Measurements from ENCODE around the gene PRND. TPM values are rescaled to one million over a fixed set of nuclear protein-coding genes. Genes with fewer than 3 reads are reported as not detected.
A peak's percentile ranks its signal among the peaks of the same experiment; 100 is the strongest.

PRND gene
- total and polyA plus RNA-seq, 2 of the 13 experiments (the other 11 are each of a cell fraction or from before 2014, with no cell fraction given) = not detected

DNA sequence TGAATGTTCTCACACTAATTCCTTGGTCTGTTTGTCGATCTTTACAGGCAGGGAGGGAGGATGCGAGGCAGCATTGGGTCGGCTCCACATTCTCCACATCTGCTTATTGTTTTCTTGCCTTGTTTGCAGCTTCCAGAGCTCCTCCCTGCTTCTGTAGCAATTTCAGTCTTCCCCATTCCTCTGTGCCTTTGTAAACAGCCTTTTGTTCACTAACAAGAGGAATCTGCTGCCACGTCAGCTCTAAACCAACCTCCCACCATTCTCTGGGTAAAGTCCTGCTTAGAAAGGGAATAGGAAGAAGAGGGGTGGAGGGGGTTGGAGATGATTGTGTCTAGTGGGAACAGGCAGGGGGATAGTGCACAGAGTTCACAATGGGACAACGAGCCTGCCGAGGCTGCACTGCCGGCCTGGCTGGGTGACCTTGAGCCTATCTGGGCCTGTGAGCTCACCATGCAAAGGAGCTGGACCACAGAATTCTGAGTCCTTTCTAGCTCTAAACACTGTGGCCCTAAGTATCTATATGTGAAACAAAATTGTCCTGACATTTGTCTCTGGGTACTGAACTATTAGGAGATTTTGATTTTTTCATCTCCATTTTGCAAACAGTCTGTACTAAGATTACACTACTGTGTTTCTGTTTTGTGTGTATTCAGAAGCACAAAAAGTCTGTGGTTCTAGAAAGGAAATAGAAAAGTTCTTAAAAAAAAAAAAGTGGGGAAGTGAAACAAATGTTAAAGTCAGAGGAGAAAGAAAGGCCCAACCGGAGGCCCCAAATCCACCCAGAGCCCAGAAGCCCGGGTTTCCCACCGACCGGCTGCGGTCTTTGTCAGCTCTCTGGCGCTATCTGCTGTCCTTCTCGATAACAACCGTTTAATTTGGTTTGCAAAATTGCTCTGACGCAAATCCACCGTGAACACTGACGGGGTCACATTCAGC, 1.4 kb upstream of the PRND start (continued):
- TF ChIP-seq ZFYVE20 (CRISPR knock-in tag; IDR thresholded peaks at IDR 0.05; ENCODE audit: borderline replicate concordance, low read depth) = no peak
- TF ChIP-seq MYNN (CRISPR knock-in tag; IDR thresholded peaks at IDR 0.05; ENCODE audit: low read depth) = no peak
- no peak for TF ChIP-seq NFE2L1 (CRISPR knock-in tag; IDR thresholded peaks at IDR 0.05; ENCODE audit: borderline replicate concordance)
- TF ChIP-seq, protein P1, sequence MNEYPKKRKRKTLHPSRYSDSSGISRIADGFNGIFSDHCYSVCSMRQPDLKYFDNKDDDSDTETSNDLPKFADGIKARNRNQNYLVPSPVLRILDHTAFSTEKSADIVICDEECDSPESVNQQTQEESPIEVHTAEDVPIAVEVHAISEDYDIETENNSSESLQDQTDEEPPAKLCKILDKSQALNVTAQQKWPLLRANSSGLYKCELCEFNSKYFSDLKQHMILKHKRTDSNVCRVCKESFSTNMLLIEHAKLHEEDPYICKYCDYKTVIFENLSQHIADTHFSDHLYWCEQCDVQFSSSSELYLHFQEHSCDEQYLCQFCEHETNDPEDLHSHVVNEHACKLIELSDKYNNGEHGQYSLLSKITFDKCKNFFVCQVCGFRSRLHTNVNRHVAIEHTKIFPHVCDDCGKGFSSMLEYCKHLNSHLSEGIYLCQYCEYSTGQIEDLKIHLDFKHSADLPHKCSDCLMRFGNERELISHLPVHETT (CRISPR knock-in tag; conservative IDR thresholded peaks at IDR 0.05) = no peak
- no peak for TF ChIP-seq BRCA1 (CRISPR knock-in tag; IDR thresholded peaks at IDR 0.05)
- peak; percentile 48 for TF ChIP-seq ZFY (CRISPR knock-in tag; IDR thresholded peaks at IDR 0.05)
- TF ChIP-seq, protein P2, sequence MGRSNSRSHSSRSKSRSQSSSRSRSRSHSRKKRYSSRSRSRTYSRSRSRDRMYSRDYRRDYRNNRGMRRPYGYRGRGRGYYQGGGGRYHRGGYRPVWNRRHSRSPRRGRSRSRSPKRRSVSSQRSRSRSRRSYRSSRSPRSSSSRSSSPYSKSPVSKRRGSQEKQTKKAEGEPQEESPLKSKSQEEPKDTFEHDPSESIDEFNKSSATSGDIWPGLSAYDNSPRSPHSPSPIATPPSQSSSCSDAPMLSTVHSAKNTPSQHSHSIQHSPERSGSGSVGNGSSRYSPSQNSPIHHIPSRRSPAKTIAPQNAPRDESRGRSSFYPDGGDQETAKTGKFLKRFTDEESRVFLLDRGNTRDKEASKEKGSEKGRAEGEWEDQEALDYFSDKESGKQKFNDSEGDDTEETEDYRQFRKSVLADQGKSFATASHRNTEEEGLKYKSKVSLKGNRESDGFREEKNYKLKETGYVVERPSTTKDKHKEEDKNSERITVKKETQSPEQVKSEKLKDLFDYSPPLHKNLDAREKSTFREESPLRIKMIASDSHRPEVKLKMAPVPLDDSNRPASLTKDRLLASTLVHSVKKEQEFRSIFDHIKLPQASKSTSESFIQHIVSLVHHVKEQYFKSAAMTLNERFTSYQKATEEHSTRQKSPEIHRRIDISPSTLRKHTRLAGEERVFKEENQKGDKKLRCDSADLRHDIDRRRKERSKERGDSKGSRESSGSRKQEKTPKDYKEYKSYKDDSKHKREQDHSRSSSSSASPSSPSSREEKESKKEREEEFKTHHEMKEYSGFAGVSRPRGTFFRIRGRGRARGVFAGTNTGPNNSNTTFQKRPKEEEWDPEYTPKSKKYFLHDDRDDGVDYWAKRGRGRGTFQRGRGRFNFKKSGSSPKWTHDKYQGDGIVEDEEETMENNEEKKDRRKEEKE (IDR thresholded peaks at IDR 0.05) = no peak
- TF ChIP-seq SPEN (CRISPR knock-in tag; IDR thresholded peaks at IDR 0.05; ENCODE audit: low read depth) = peak; percentile 48
- no peak for TF ChIP-seq ZNF326 (CRISPR knock-in tag; IDR thresholded peaks at IDR 0.05; ENCODE audit: borderline replicate concordance)
- TF ChIP-seq BORCS8-MEF2B (CRISPR knock-in tag; IDR thresholded peaks at IDR 0.05) = no peak
- TF ChIP-seq, protein P3, sequence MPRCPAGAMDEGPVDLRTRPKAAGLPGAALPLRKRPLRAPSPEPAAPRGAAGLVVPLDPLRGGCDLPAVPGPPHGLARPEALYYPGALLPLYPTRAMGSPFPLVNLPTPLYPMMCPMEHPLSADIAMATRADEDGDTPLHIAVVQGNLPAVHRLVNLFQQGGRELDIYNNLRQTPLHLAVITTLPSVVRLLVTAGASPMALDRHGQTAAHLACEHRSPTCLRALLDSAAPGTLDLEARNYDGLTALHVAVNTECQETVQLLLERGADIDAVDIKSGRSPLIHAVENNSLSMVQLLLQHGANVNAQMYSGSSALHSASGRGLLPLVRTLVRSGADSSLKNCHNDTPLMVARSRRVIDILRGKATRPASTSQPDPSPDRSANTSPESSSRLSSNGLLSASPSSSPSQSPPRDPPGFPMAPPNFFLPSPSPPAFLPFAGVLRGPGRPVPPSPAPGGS (CRISPR knock-in tag; IDR thresholded peaks at IDR 0.05) = 0 out of 2 replicates have a peak, but pooled peaks have one; percentile 42
- 0 out of 2 replicates have a peak, but pooled peaks have one; percentile 22 for TF ChIP-seq RNF2 (conservative IDR thresholded peaks at IDR 0.05; ENCODE audit: low read depth)
- peak; percentile 51; the same call in 1 of the 2 replicates for TF ChIP-seq SMAD3 (CRISPR knock-in tag; IDR thresholded peaks at IDR 0.05)
- TF ChIP-seq ZNF138 (CRISPR knock-in tag; IDR thresholded peaks at IDR 0.05; ENCODE audit: low read depth) = no peak
- no peak for TF ChIP-seq SRSF9 (IDR thresholded peaks at IDR 0.05; ENCODE audit: borderline replicate concordance, insufficient read depth, low read depth, low read length, poor library complexity, severe bottlenecking)
- TF ChIP-seq ZNF121 (CRISPR knock-in tag; IDR thresholded peaks at IDR 0.05) = no peak
- no peak for TF ChIP-seq JARID2 (CRISPR knock-in tag; IDR thresholded peaks at IDR 0.05; ENCODE audit: insufficient replicate concordance)
- TF ChIP-seq ZNF674 (CRISPR knock-in tag; IDR thresholded peaks at IDR 0.05; ENCODE audit: low read depth) = no peak
- TF ChIP-seq NR3C1 (CRISPR knock-in tag; IDR thresholded peaks at IDR 0.05) = no peak
- no peak; the same call in 1 of the 2 replicates for TF ChIP-seq TBP (CRISPR knock-in tag; IDR thresholded peaks at IDR 0.05)
- no peak for TF ChIP-seq KDM4B (CRISPR knock-in tag; IDR thresholded peaks at IDR 0.05)
- TF ChIP-seq SAP130 (CRISPR knock-in tag; IDR thresholded peaks at IDR 0.05; ENCODE audit: low read depth) = peak; percentile 49
- TF ChIP-seq, protein P4, sequence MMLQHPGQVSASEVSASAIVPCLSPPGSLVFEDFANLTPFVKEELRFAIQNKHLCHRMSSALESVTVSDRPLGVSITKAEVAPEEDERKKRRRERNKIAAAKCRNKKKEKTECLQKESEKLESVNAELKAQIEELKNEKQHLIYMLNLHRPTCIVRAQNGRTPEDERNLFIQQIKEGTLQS (CRISPR knock-in tag; IDR thresholded peaks at IDR 0.05) = no peak
- TF ChIP-seq SETDB1 (CRISPR knock-in tag; IDR thresholded peaks at IDR 0.05; ENCODE audit: borderline replicate concordance) = no peak
- TF ChIP-seq ZNF484 (CRISPR knock-in tag; IDR thresholded peaks at IDR 0.05; ENCODE audit: borderline replicate concordance, low read depth) = no peak

Data from HepG2 (cell line).